ENCODE measurements around the gene PPP1R2C.

- TF ChIP-seq CTCF (IDR thresholded peaks at IDR 0.05) (no peak), POLR2A (IDR thresholded peaks at IDR 0.05) (no peak), POLR2AphosphoS5 (IDR thresholded peaks at IDR 0.05) (no peak), EP300 (IDR thresholded peaks at IDR 0.05) (no peak)
Measured at GRCh38 chrX:42735250-42735649, 42.7 kb downstream of the PPP1R2C start.

Measured in upper lobe of left lung (tissue), 4 donors.